Endothelial cell of umbilical vein (primary cell): Measurements from ENCODE around the gene LTBP2. TPM values are rescaled to one million over a fixed set of nuclear protein-coding genes. Genes with fewer than 3 reads are reported as not detected.

Experiments
- BruUV-seq: library from RNA; stranded (reverse); fragments of 400-500 nt; replicated peaks from 2 replicates; lab custom pipeline; 2021; lab: Mats Ljungman, UMichigan
- CTCF ChIA-PET: fragments of 300-600, 350-600 bp; sonication (Branson Sonifier 250); formaldehyde crosslinking; loops from one replicate; lab custom pipeline; 2021; ENCODE audit warnings: antibody characterized with exemption, inconsistent platforms; lab: Charles Lee
- POLR2A ChIA-PET: fragments of 300-600, 350-600 bp; sonication (Branson Sonifier 250); formaldehyde crosslinking; loops from one replicate; lab custom pipeline; 2021; ENCODE audit warnings: antibody characterized with exemption, inconsistent platforms; lab: Charles Lee
- DNase-seq: peaks from one replicate; pipeline ENCODE4 v3.0.0-alpha.2; 2011; ENCODE audit warnings: low read depth, low spot score
- FAIRE-seq: peaks from 2 replicates; lab custom pipeline; 2011; peaks lifted over from hg19 to GRCh38; lab: Jason Lieb, UNC
- H2AFZ ChIP-seq: 2 replicates; pipeline ENCODE4 v1.6.0; 2012; ENCODE audit warnings: low read depth, low read length, control low read depth, inconsistent platforms
- H3K27ac ChIP-seq: 2 replicates; pipeline ENCODE4 v1.5.1; 2011; ENCODE audit warnings: low read depth, mild to moderate bottlenecking, control low read depth, low read length, moderate library complexity; ENCODE audit not compliant: insufficient read depth
- H3K27me3 ChIP-seq, 2 experiments: 2 replicates each; pipeline versions ENCODE4 v1.6.0 to v1.6.1; 2011; ENCODE audit warnings: low read length in 2 of 2, mixed read lengths in 1 of 2; ENCODE audit not compliant: control insufficient read depth in 2 of 2, insufficient read depth in 2 of 2
- H3K36me3 ChIP-seq, 2 experiments: 2 replicates in 1 of 2; 3 replicates in 1 of 2; pipeline ENCODE4 v1.5.1; 2011; ENCODE audit warnings: low read length in 2 of 2, mild to moderate bottlenecking in 1 of 2, moderate library complexity in 1 of 2; ENCODE audit not compliant: control insufficient read depth in 2 of 2, insufficient read depth in 2 of 2; ENCODE audit errors: extremely low read depth in 1 of 2
- H3K4me1 ChIP-seq: 3 replicates; pipeline ENCODE4 v1.5.1; 2011; ENCODE audit warnings: mild to moderate bottlenecking, low read length; ENCODE audit not compliant: control insufficient read depth, insufficient read depth; ENCODE audit errors: extremely low read depth
- H3K4me2 ChIP-seq: 2 replicates; pipeline ENCODE4 v1.6.1; 2011; ENCODE audit warnings: low read length, control low read depth, mixed read lengths; ENCODE audit not compliant: insufficient read depth
- H3K4me3 ChIP-seq, 3 experiments: fragments of 200-600 bp in 1 of 3; sonication (generic), shearing (Covaris generic) in 1 of 3; replicated peaks in 1 of 3; 2 replicates each; pipeline ENCODE4 v1.5.1; 2011 to 2016; ENCODE audit warnings: control low read depth in 3 of 3, low read length in 3 of 3, mild to moderate bottlenecking in 2 of 3, inconsistent platforms in 1 of 3, low read depth in 1 of 3, moderate library complexity in 1 of 3; ENCODE audit not compliant: insufficient read depth in 1 of 3
- H3K79me2 ChIP-seq: 2 replicates; pipeline ENCODE4 v1.6.0; 2012; ENCODE audit warnings: low read length, inconsistent platforms; ENCODE audit not compliant: control insufficient read depth, insufficient read depth
- H3K9ac ChIP-seq: replicated peaks from 2 replicates; pipeline ENCODE3; 2011; ENCODE audit warnings: low read length, control low read depth; ENCODE audit not compliant: insufficient read depth; ENCODE audit errors: extremely low read depth
- H3K9me1 ChIP-seq: replicated peaks from 3 replicates; pipeline ENCODE4 v1.6.0; 2011; ENCODE audit warnings: mild to moderate bottlenecking, low read length; ENCODE audit not compliant: control insufficient read depth, insufficient read depth; ENCODE audit errors: extremely low read depth
- H3K9me3 ChIP-seq: replicated peaks from 2 replicates; pipeline ENCODE4 v1.5.1; 2012; ENCODE audit warnings: low read length, inconsistent platforms; ENCODE audit not compliant: control insufficient read depth, insufficient read depth
- H4K20me1 ChIP-seq: replicated peaks from 2 replicates; pipeline ENCODE3; 2011; ENCODE audit warnings: mild to moderate bottlenecking, low read length; ENCODE audit not compliant: control insufficient read depth, insufficient read depth; ENCODE audit errors: extremely low read depth
- CTCF ChIP-seq, 2 donors: IDR thresholded peaks; 1 replicate in 1 of 2; 2 replicates in 1 of 2; pipeline ENCODE4 v1.5.1; 2011; ENCODE audit warnings: low read length in 2 of 2, mild to moderate bottlenecking in 2 of 2, moderate library complexity in 2 of 2, control low read depth in 1 of 2, inconsistent platforms in 1 of 2, low read depth in 1 of 2; ENCODE audit not compliant: insufficient read depth in 1 of 2; ENCODE audit errors: extremely low read depth in 1 of 2
- FOS ChIP-seq: IDR thresholded peaks from 2 replicates; pipeline ENCODE4 v1.6.1; 2011; ENCODE audit warnings: mild to moderate bottlenecking, low read length, moderate library complexity, borderline replicate concordance; ENCODE audit not compliant: insufficient read depth
- GATA2 ChIP-seq: IDR thresholded peaks from 2 replicates; pipeline ENCODE4 v1.7.0; 2011; ENCODE audit warnings: low read depth, mild to moderate bottlenecking, moderate library complexity, mixed read lengths, low read length; ENCODE audit not compliant: insufficient read length, insufficient read depth
- JUN ChIP-seq: IDR thresholded peaks from 2 replicates; pipeline ENCODE4 v1.6.1; 2011; ENCODE audit warnings: borderline replicate concordance, low read depth; ENCODE audit not compliant: insufficient read length, insufficient read depth
- POLR2A ChIP-seq: IDR thresholded peaks from 2 replicates; pipeline ENCODE4 v1.6.1; 2012; ENCODE audit warnings: low read depth, mild to moderate bottlenecking, control low read depth, low read length
- POLR2AphosphoS5 ChIP-seq: IDR thresholded peaks from 2 replicates; pipeline ENCODE4 v1.6.1; 2012; ENCODE audit warnings: low read depth, mild to moderate bottlenecking, control low read depth, low read length, moderate library complexity; ENCODE audit not compliant: insufficient read depth
- dilution Hi-C: fragments of 300-500 bp; cut with MboI; formaldehyde crosslinking; loops from one replicate; pipeline ENCODE4 v1.15.0; 2019; ENCODE audit warnings: low sequenced_read_pairs; ENCODE audit not compliant: extremely low pct_ligation_motif_present
- intact Hi-C: fragments of 100-400 bp; cut with micrococcal nuclease; formaldehyde crosslinking; loops from one replicate; pipeline ENCODE4 v1.10.0; 2022
- polyA plus RNA-seq, 4 experiments: library from polyadenylated mRNA; depleted of rRNA in 3 of 4; stranded (reverse) in 3 of 4; unstranded in 1 of 4; fragments of >200 nt; gene quantifications; 2 replicates each; pipeline versions ENCODE4 v1.2.1 to v1.2.3, GENCODE V29; 2011 to 2012; ENCODE audit warnings: missing spikeins in 1 of 4
- total RNA-seq: library from RNA; stranded (reverse); gene quantifications from 2 replicates; pipeline ENCODE4 v1.2.3, GENCODE V29; 2021

LTBP2 gene
- total and polyA plus RNA-seq, 2 donors (not counting 3 experiments of a cell fraction or from before 2014, with no cell fraction given) = 209 to 268 TPM

- Histone ChIP-seq H3K79me2 (peaks cover 86% of the 10 kb centered on the region), H3K4me2 (no peak overlapping the region), H3K9me3 (no peaks in the 10 kb centered on the region), H3K9me1 (no peaks in the 10 kb centered on the region), H3K4me1 (peaks cover 24% of the 10 kb centered on the region), H3K36me3 (peaks cover 11 to 15% of the 10 kb centered on the region in 2 experiments), H3K27ac (no peak overlapping the region), H4K20me1 (no peaks in the 10 kb centered on the region), H2AFZ (no peak overlapping the region), H3K4me3 (no peak overlapping the region), H3K27me3 (no peaks in the 10 kb centered on the region), H3K9ac (no peak overlapping the region)
- CTCF ChIA-PET = interaction anchor here (1.2 kb wide), 1 partner anchor 42 kb away, joined by 3 read pairs; no protein-coding TSS in a partner anchor
- FAIRE-seq = no peak
- dilution Hi-C loops (no loop called here), intact Hi-C loops (no loop called here)
- POLR2A ChIA-PET = no interaction called here
- BruUV-seq = no TSS peak
- TF ChIP-seq JUN = no peak
- TF ChIP-seq POLR2A = no peak
- no peak for TF ChIP-seq CTCF (IDR thresholded peaks at IDR 0.05; ENCODE audit: extremely low read depth in 1 of 2, insufficient read depth in 1 of 2, low read depth in 1 of 2, low read length in 2 of 2)
- TF ChIP-seq GATA2 = no peak
- no peak for TF ChIP-seq POLR2AphosphoS5
- TF ChIP-seq FOS = no peak
- DNase-seq = no peak
These were observed 44.8 kb downstream of the LTBP2 start for GRCh38 chr14:74567219-74567618.
